Stomach (tissue), 4 donors: ENCODE measurements around the gene CAPN14.

Source experiments
- CTCF ChIP-seq, 7 experiments: fragments of 450-650 bp in 4 of 7; fragments of 200-600 bp in 3 of 7; sonication (generic) in 3 of 7; IDR thresholded peaks; one replicate each; pipeline ENCODE4 v1.5.1; 2016 to 2019; ENCODE audit warnings: antibody characterized with exemption in 7 of 7, control low read depth in 2 of 7, mild to moderate bottlenecking in 1 of 7
- EP300 ChIP-seq: sonication (generic); formaldehyde crosslinking; IDR thresholded peaks from one replicate; pipeline ENCODE4 v1.6.1; 2017; ENCODE audit warnings: antibody characterized with exemption
- POLR2A ChIP-seq, 4 donors: fragments of 450-650 bp; IDR thresholded peaks; one replicate each; pipeline ENCODE4 v1.6.1; 2016; ENCODE audit warnings: antibody characterized with exemption in 4 of 4, control low read depth in 2 of 4, mild to moderate bottlenecking in 1 of 4, moderate library complexity in 1 of 4
- POLR2AphosphoS5 ChIP-seq, 3 donors: sonication (generic); formaldehyde crosslinking; IDR thresholded peaks; one replicate each; pipeline ENCODE4 v1.6.1; 2016; ENCODE audit warnings: antibody characterized with exemption in 3 of 3

GRCh38 chr2:31202041-31202440 lies 15.3 kb downstream of the CAPN14 start:
- no peak for TF ChIP-seq CTCF (IDR thresholded peaks at IDR 0.05)
- no peak for TF ChIP-seq POLR2A (IDR thresholded peaks at IDR 0.05)
- no peak for TF ChIP-seq POLR2AphosphoS5 (IDR thresholded peaks at IDR 0.05)
- no peak for TF ChIP-seq EP300
